Glutamatergic neuron (in vitro differentiated cells): ENCODE data around the gene LAMTOR3. TPM values are rescaled to one million over a fixed set of nuclear protein-coding genes. Genes with fewer than 3 reads are reported as not detected.

Experiments
- DNase-seq: peaks from one replicate; pipeline ENCODE4 v3.0.0; 2022
- H3K27ac Mint-ChIP-seq: one replicate; pipeline ENCODE4 v1.8.0; 2020; ENCODE audit warnings: mild to moderate bottlenecking, mixed read lengths, inconsistent platforms; ENCODE audit not compliant: unreplicated experiment
- H3K27me3 Mint-ChIP-seq: one replicate; pipeline ENCODE4 v1.8.0; 2020; ENCODE audit warnings: mild to moderate bottlenecking, moderate library complexity, mixed read lengths, inconsistent platforms; ENCODE audit not compliant: unreplicated experiment
- H3K36me3 Mint-ChIP-seq: one replicate; pipeline ENCODE4 v1.8.0; 2020; ENCODE audit warnings: mild to moderate bottlenecking, mixed read lengths, inconsistent platforms; ENCODE audit not compliant: unreplicated experiment
- H3K4me1 Mint-ChIP-seq: one replicate; pipeline ENCODE4 v1.8.0; 2020; ENCODE audit warnings: mild to moderate bottlenecking, low read depth, mixed read lengths, inconsistent platforms; ENCODE audit not compliant: unreplicated experiment
- H3K4me3 Mint-ChIP-seq: one replicate; pipeline ENCODE4 v1.8.0; 2020; ENCODE audit warnings: mild to moderate bottlenecking, mixed read lengths, inconsistent platforms; ENCODE audit not compliant: unreplicated experiment
- H3K9me3 Mint-ChIP-seq: one replicate; pipeline ENCODE4 v1.8.0; 2020; ENCODE audit warnings: mild to moderate bottlenecking, moderate library complexity, mixed read lengths, inconsistent platforms; ENCODE audit not compliant: unreplicated experiment
- CTCF ChIP-seq: fragments of 200-600 bp; sonication (generic); IDR thresholded peaks from one replicate; pipeline ENCODE4 v1.5.0; 2021; ENCODE audit not compliant: partially characterized antibody, unreplicated experiment
- total RNA-seq: library from RNA; stranded (reverse); fragmentation: NEBNext Ultra II Directional; extraction: Animal tissue kit (Norgen Biotek cat#: 25700); gene quantifications from one replicate; pipeline ENCODE4 v1.2.1, GENCODE V29; 2021; ENCODE audit not compliant: unreplicated experiment

Gene LAMTOR3
- total RNA-seq, 1 donor from 2014 or later = 39.1 TPM

GRCh38 chr4:99859618-99860017 lies 34.6 kb downstream of the LAMTOR3 start:
- TF ChIP-seq CTCF = no peak
- DNase-seq = no peak
- no peaks in the 10 kb centered on the region for H3K9me3 Mint-ChIP-seq
- H3K4me1 Mint-ChIP-seq = no peaks in the 10 kb centered on the region
- no peaks in the 10 kb centered on the region for H3K36me3 Mint-ChIP-seq
- no peak overlapping the region for H3K27ac Mint-ChIP-seq
- peaks cover 2% of the 10 kb centered on the region for H3K27me3 Mint-ChIP-seq
- H3K4me3 Mint-ChIP-seq = no peak overlapping the region

DNA sequence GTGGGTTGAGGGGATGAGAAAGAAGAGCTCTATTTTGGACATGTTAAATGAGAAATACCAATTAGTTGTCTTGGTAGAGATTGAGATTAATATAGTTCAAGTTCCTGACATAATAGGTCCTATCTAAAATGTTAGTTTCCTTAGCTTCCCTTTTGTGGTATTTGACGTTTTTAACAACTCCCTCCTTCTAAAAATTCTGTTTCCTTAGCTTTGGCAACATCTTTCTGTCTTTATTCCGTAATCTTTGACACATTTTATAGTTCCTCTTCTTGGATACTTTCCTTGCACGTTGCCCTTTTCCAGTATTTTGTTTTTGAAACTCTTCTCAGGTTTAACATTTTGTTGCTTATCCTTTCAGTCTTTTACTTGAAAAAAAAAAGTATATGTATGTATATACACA lies 36.9 kb downstream of the LAMTOR3 start:
- no peaks in the 10 kb centered on the region for H3K9me3 Mint-ChIP-seq
- TF ChIP-seq CTCF = no peak
- H3K4me3 Mint-ChIP-seq = no peak overlapping the region
- no peak overlapping the region for H3K27ac Mint-ChIP-seq
- H3K36me3 Mint-ChIP-seq = no peaks in the 10 kb centered on the region
- no peak for DNase-seq
- peaks cover 2% of the 10 kb centered on the region for H3K27me3 Mint-ChIP-seq
- no peaks in the 10 kb centered on the region for H3K4me1 Mint-ChIP-seq

GRCh38 chr4:99856166-99856565 lies 38.1 kb downstream of the LAMTOR3 start:
- H3K27me3 Mint-ChIP-seq = peaks cover 2% of the 10 kb centered on the region
- no peak for DNase-seq
- no peak overlapping the region for H3K4me3 Mint-ChIP-seq
- no peak for TF ChIP-seq CTCF
- no peaks in the 10 kb centered on the region for H3K4me1 Mint-ChIP-seq
- no peak overlapping the region for H3K27ac Mint-ChIP-seq
- H3K9me3 Mint-ChIP-seq = no peaks in the 10 kb centered on the region
- no peaks in the 10 kb centered on the region for H3K36me3 Mint-ChIP-seq

- no peak for TF ChIP-seq CTCF
- Mint-ChIP-seq H3K9me3 (no peaks in the 10 kb centered on the region), H3K36me3 (no peaks in the 10 kb centered on the region), H3K4me1 (no peaks in the 10 kb centered on the region), H3K27me3 (peaks cover 2% of the 10 kb centered on the region), H3K27ac (no peak overlapping the region), H3K4me3 (no peak overlapping the region)
- no peak for DNase-seq
Measured at GRCh38 chr4:99855678-99856077, 38.5 kb downstream of the LAMTOR3 start.

- Mint-ChIP-seq H3K4me3 (no peak overlapping the region), H3K36me3 (no peaks in the 10 kb centered on the region)
- no peak for DNase-seq
Measured at GRCh38 chr4:99853999-99854398, 40.2 kb downstream of the LAMTOR3 start.

More at GRCh38 chr4:99853999-99854398, 40.2 kb downstream of the LAMTOR3 start:
- H3K27me3 Mint-ChIP-seq = peaks cover 2% of the 10 kb centered on the region
- TF ChIP-seq CTCF = no peak
- no peaks in the 10 kb centered on the region for H3K9me3 Mint-ChIP-seq
- H3K27ac Mint-ChIP-seq = no peak overlapping the region
- no peaks in the 10 kb centered on the region for H3K4me1 Mint-ChIP-seq
